Caco-2 (cell line): ENCODE data around the gene DNAH1. TPM values are rescaled to one million over a fixed set of nuclear protein-coding genes. Genes with fewer than 3 reads are reported as not detected.

Source experiments
- BruUV-seq: library from RNA; stranded (reverse); fragments of 400-500 nt; replicated peaks from 2 replicates; lab custom pipeline; 2021; lab: Mats Ljungman, UMichigan
- CTCF ChIA-PET: fragments of 300-600 bp; sonication (Branson Sonifier 250); formaldehyde crosslinking; loops from one replicate; lab custom pipeline; 2022; ENCODE audit warnings: antibody characterized with exemption; lab: Charles Lee
- POLR2A ChIA-PET: fragments of 300-600 bp; sonication (Branson Sonifier 250); formaldehyde crosslinking; loops from one replicate; lab custom pipeline; 2022; ENCODE audit warnings: antibody characterized with exemption; lab: Charles Lee
- DNase-seq, 2 experiments: peaks; one replicate each; pipeline versions ENCODE4 v3.0.0 to v3.0.0-alpha.2; 2020 to 2022
- H3K27me3 ChIP-seq: replicated peaks from 2 replicates; pipeline ENCODE4 v1.6.0; 2011; ENCODE audit warnings: low read length; ENCODE audit not compliant: control insufficient read depth, insufficient read depth
- H3K36me3 ChIP-seq: 2 replicates; pipeline ENCODE4 v1.5.1; 2011; ENCODE audit warnings: low read length; ENCODE audit not compliant: control insufficient read depth, insufficient read depth
- H3K4me1 ChIP-seq: fragments of 250-450 bp; sonication (Bioruptor Pico); 2 replicates; pipeline ENCODE4 v1.5.1; 2020; ENCODE audit warnings: mild to moderate bottlenecking
- H3K4me3 ChIP-seq: 2 replicates; pipeline ENCODE4 v1.5.1; 2011; ENCODE audit warnings: low read depth, mild to moderate bottlenecking, control low read depth, low read length
- H3K9me3 ChIP-seq: fragments of 250-450 bp; sonication (Bioruptor Pico); 2 replicates; pipeline ENCODE4 v1.5.1; 2020; ENCODE audit warnings: mild to moderate bottlenecking, moderate library complexity
- H3K27ac Mint-ChIP-seq: one replicate; pipeline ENCODE4 v1.8.0; 2022; ENCODE audit warnings: mixed read lengths; ENCODE audit not compliant: unreplicated experiment
- H3K27me3 Mint-ChIP-seq: one replicate; pipeline ENCODE4 v1.8.0; 2022; ENCODE audit warnings: mixed read lengths; ENCODE audit not compliant: insufficient read depth, unreplicated experiment
- H3K36me3 Mint-ChIP-seq: one replicate; pipeline ENCODE4 v1.8.0; 2022; ENCODE audit warnings: mild to moderate bottlenecking, mixed read lengths; ENCODE audit not compliant: insufficient read depth, unreplicated experiment
- H3K4me1 Mint-ChIP-seq: one replicate; pipeline ENCODE4 v1.8.0; 2022; ENCODE audit warnings: low read depth, mixed read lengths; ENCODE audit not compliant: unreplicated experiment
- H3K4me3 Mint-ChIP-seq: one replicate; pipeline ENCODE4 v1.8.0; 2022; ENCODE audit warnings: mild to moderate bottlenecking, moderate library complexity, mixed read lengths; ENCODE audit not compliant: unreplicated experiment
- H3K9me3 Mint-ChIP-seq: one replicate; pipeline ENCODE4 v1.8.0; 2022; ENCODE audit warnings: mixed read lengths; ENCODE audit not compliant: unreplicated experiment
- CTCF ChIP-seq, 2 experiments: fragments of 200-600 bp in 1 of 2; IDR thresholded peaks; 1 replicate in 1 of 2; 2 replicates in 1 of 2; pipeline versions ENCODE4 v1.5.1 to v1.8.0; 2011 to 2022; ENCODE audit warnings: antibody characterized with exemption in 1 of 2, control low read depth in 1 of 2, inconsistent platforms in 1 of 2, low read depth in 1 of 2, low read length in 1 of 2, mild to moderate bottlenecking in 1 of 2, moderate library complexity in 1 of 2; ENCODE audit not compliant: insufficient read depth in 1 of 2, severe bottlenecking in 1 of 2, unreplicated experiment in 1 of 2
- intact Hi-C: fragments of 100-400 bp; cut with micrococcal nuclease; formaldehyde crosslinking; loops from one replicate; pipeline ENCODE4 v1.10.0; 2022; ENCODE audit not compliant: unreplicated experiment
- total RNA-seq: library from RNA; stranded (reverse); gene quantifications from 2 replicates; pipeline ENCODE4 v1.2.3, GENCODE V29; 2022

The DNAH1 gene
- total RNA-seq, 1 experiment from 2014 or later: 4.1 TPM

DNA sequence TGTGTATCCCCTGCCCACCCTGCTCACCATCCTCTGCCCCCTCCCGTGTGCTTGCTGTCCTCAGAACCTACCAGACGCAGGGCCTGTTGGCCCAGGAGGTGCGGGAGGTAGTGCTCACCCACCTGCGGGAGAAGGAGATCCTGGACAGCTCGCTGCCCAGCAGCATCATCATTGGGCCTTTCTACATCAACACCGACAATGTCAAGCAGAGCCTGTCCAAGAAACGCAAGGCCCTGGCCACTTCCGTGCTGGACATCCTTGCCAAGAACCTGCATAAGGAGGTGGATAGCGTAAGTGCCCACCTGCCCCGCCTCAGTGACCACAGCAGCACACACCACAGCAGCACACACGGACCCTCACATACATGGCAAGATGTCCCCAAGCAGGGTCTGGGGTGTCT is 33.0 kb downstream of the DNAH1 start:
- Mint-ChIP-seq H3K27me3 (no peaks in the 10 kb centered on the region), H3K9me3 (no peaks in the 10 kb centered on the region), H3K36me3 (no peaks in the 10 kb centered on the region), H3K4me1 (no peaks in the 10 kb centered on the region), H3K27ac (no peak overlapping the region), H3K4me3 (no peak overlapping the region)
- CTCF ChIA-PET: no interaction called here
- Histone ChIP-seq H3K27me3 (no peaks in the 10 kb centered on the region), H3K4me1 (no peaks in the 10 kb centered on the region), H3K4me3 (no peak overlapping the region), H3K9me3 (no peaks in the 10 kb centered on the region), H3K36me3 (no peaks in the 10 kb centered on the region)
- intact Hi-C loops: no loop called here
- no peak for DNase-seq
- POLR2A ChIA-PET: no interaction called here
- BruUV-seq: no TSS peak
- TF ChIP-seq CTCF (IDR thresholded peaks at IDR 0.05; ENCODE audit: insufficient read depth in 1 of 2, low read depth in 1 of 2, low read length in 1 of 2, severe bottlenecking in 1 of 2, unreplicated experiment in 1 of 2): no peak

- H3K27me3 Mint-ChIP-seq: no peaks in the 10 kb centered on the region
- H3K36me3 Mint-ChIP-seq: no peaks in the 10 kb centered on the region
- TF ChIP-seq CTCF (IDR thresholded peaks at IDR 0.05; ENCODE audit: insufficient read depth in 1 of 2, low read depth in 1 of 2, low read length in 1 of 2, severe bottlenecking in 1 of 2, unreplicated experiment in 1 of 2): no peak
- H3K4me3 ChIP-seq: no peak overlapping the region
- POLR2A ChIA-PET: no interaction called here
- no peaks in the 10 kb centered on the region for H3K9me3 ChIP-seq
- DNase-seq: no peak
- H3K4me3 Mint-ChIP-seq: no peak overlapping the region
- CTCF ChIA-PET: no interaction called here
- H3K36me3 ChIP-seq: no peaks in the 10 kb centered on the region
- intact Hi-C loops: no loop called here
- no TSS peak for BruUV-seq
- H3K27ac Mint-ChIP-seq: no peak overlapping the region
- H3K9me3 Mint-ChIP-seq: no peaks in the 10 kb centered on the region
- no peaks in the 10 kb centered on the region for H3K27me3 ChIP-seq
- no peaks in the 10 kb centered on the region for H3K4me1 Mint-ChIP-seq
- H3K4me1 ChIP-seq: no peaks in the 10 kb centered on the region
Observed at GRCh38 chr3:52349611-52350395, 33.7 kb downstream of the DNAH1 start.

GRCh38 chr3:52350416-52350815 is 34.3 kb downstream of the DNAH1 start:
- intact Hi-C loops: no loop called here
- no peaks in the 10 kb centered on the region for H3K36me3 ChIP-seq
- CTCF ChIA-PET: no interaction called here
- Mint-ChIP-seq H3K36me3 (no peaks in the 10 kb centered on the region), H3K4me3 (no peak overlapping the region), H3K27ac (no peak overlapping the region), H3K27me3 (no peaks in the 10 kb centered on the region), H3K4me1 (no peaks in the 10 kb centered on the region), H3K9me3 (no peaks in the 10 kb centered on the region)
- no peak for TF ChIP-seq CTCF (IDR thresholded peaks at IDR 0.05; ENCODE audit: insufficient read depth in 1 of 2, low read depth in 1 of 2, low read length in 1 of 2, severe bottlenecking in 1 of 2, unreplicated experiment in 1 of 2)
- DNase-seq: no peak
- H3K4me1 ChIP-seq: no peaks in the 10 kb centered on the region
- no peak overlapping the region for H3K4me3 ChIP-seq
- H3K27me3 ChIP-seq: no peaks in the 10 kb centered on the region
- POLR2A ChIA-PET: no interaction called here
- no peaks in the 10 kb centered on the region for H3K9me3 ChIP-seq
- no TSS peak for BruUV-seq
